Coronary artery (tissue), 2 donors: Measurements from ENCODE around the gene SNAPC4.

ENCODE experiments used
- DNase-seq: peaks from one replicate; pipeline ENCODE4 v3.0.0-alpha.2; 2017; ENCODE audit warnings: low spot score
- H3K27ac ChIP-seq, 2 donors: fragments of 200-600 bp; sonication (generic); one replicate each; pipeline ENCODE4 v1.5.1; 2016 to 2019
- H3K4me3 ChIP-seq: fragments of 200-600 bp; sonication (generic); 2 replicates; pipeline ENCODE4 v1.5.1; 2016; ENCODE audit warnings: mild to moderate bottlenecking, moderate library complexity
- CTCF ChIP-seq: fragments of 200-600 bp; sonication (generic); IDR thresholded peaks from one replicate; pipeline ENCODE4 v1.5.1; 2019; ENCODE audit warnings: antibody characterized with exemption

The SNAPC4 gene

GRCh38 chr9:136374183-136374575, 25.8 kb downstream of the SNAPC4 start:
- no peak overlapping the region for H3K27ac ChIP-seq
- H3K4me3 ChIP-seq = no peak overlapping the region
- DNase-seq = no peak
- no peak for TF ChIP-seq CTCF

- Histone ChIP-seq H3K4me3 (peak within 1 kb of the TSS; percentile 61), H3K27ac (peak within 1 kb of the TSS in 1 of 2 donors; percentile 41)
- no peak for TF ChIP-seq CTCF
- no peak for DNase-seq
These were observed 26.4 kb downstream of the SNAPC4 start, which contains the start of gene CARD9 for GRCh38 chr9:136373300-136374182. Gene CARD9, minus strand, starts transcription at chr9:136373669. Its CDS starts 1,591 bp downstream, at chr9:136372078.

DNA sequence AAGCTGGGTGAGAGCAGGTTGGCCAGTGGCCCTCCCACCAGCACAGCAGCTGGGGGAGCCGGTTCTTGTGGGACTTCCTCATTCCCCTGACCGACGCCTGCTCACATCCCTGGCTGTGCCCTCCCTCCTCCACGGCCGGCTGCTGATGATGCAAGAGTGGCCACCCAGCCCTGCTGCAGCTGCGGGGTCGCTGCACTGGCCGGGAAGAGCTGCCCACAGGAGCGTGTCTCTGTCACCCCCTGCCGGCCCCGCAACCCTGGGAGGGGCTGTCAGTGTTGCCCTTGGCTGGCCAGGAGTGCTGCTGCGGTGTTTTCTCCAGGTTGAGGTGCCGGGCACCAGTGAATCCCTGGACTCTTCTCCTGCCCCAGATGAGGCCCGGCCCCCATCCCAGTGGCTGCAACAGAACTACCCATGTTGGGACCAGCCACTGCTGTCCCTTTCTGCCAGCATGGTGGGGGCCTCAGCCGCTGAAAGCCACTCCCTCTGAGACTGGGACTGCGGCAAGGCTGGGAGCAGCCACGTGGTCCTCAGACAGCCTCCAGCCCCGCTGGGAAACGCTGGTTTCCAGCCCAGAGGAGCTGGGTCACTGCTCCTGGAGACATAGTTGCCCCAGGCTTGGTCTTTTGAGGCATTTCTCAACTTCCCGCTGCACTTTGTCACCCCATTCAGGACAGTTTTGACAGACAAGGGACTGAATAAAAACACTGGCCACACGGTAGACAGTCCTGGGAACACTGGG, 27.2 kb downstream of the SNAPC4 start:
- H3K4me3 ChIP-seq = peak overlapping the region; percentile 61
- TF ChIP-seq CTCF = no peak
- no peak for DNase-seq
- H3K27ac ChIP-seq = peak overlapping the region in 1 of 2 donors; percentile 41

GRCh38 chr9:136372006-136372405, 28.0 kb downstream of the SNAPC4 start:
- peak overlapping the region in 1 of 2 donors; percentile 41 for H3K27ac ChIP-seq
- no peak for DNase-seq
- no peak for TF ChIP-seq CTCF
- H3K4me3 ChIP-seq = peak overlapping the region; percentile 61

DNA sequence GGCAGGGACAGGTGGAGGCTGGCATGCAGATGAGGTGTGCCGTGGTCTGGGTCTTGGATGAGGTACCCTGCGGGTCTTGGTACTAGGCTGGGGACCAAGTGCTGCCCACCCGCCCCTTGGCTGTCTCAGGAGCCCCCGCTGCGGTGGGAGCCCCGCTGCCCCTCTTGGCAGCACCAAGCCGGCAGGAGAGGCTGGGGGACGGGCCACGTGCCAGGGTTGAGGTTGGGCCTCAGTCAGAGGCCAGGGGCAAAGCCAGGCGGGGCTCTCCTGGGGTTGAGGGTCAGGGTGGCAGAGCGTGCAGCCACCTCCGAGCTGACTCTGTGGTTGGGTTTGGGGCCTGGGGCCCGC, 28.5 kb downstream of the SNAPC4 start:
- TF ChIP-seq CTCF = no peak
- DNase-seq = no peak
- H3K4me3 ChIP-seq = no peak overlapping the region
- no peak overlapping the region for H3K27ac ChIP-seq

- Histone ChIP-seq H3K4me3 (no peak overlapping the region), H3K27ac (no peak overlapping the region)
- no peak for DNase-seq
- TF ChIP-seq CTCF = no peak
These were observed 29.1 kb downstream of the SNAPC4 start for GRCh38 chr9:136370687-136371532.
